Measurements from ENCODE around the gene EXOSC6.

- TF ChIP-seq POLR2A (IDR thresholded peaks at IDR 0.05) = no peak
- TF ChIP-seq CTCF (IDR thresholded peaks at IDR 0.05) = no peak
- TF ChIP-seq POLR2AphosphoS5 (IDR thresholded peaks at IDR 0.05) = no peak
These were observed 20.0 kb upstream of the EXOSC6 start for GRCh38 chr16:70271696-70272095.

Data from suprapubic skin (tissue), 4 donors.